ENCODE data around the gene DBI.

DBI gene

GRCh38 chr2:119405151-119405550 lies 38.4 kb downstream of the DBI start:
- Histone ChIP-seq H3K9ac (ENCODE audit: low read depth, low read length) (no peak overlapping the region), H3K27ac (ENCODE audit: low read length) (no peak overlapping the region), H3K9me3 (ENCODE audit: insufficient read depth, low read depth, low read length) (no peaks in the 10 kb centered on the region), H3K27me3 (ENCODE audit: insufficient read depth, low read length) (no peaks in the 10 kb centered on the region), H3K36me3 (ENCODE audit: insufficient read depth, low read depth, low read length) (no peaks in the 10 kb centered on the region), H3K4me3 (ENCODE audit: low read length) (no peak overlapping the region), H3K4me1 (ENCODE audit: insufficient read depth, low read length) (peaks cover 5% of the 10 kb centered on the region; the same call in 1 of the 2 replicates)

GRCh38 chr2:119407430-119408220 lies 40.8 kb downstream of the DBI start:
- no peaks in the 10 kb centered on the region for H3K27me3 ChIP-seq (ENCODE audit: insufficient read depth, low read length)
- no peaks in the 10 kb centered on the region for H3K9me3 ChIP-seq (ENCODE audit: insufficient read depth, low read depth, low read length)
- no peaks in the 10 kb centered on the region for H3K36me3 ChIP-seq (ENCODE audit: insufficient read depth, low read depth, low read length)
- H3K27ac ChIP-seq (ENCODE audit: low read length): no peak overlapping the region
- peaks cover 5% of the 10 kb centered on the region; the same call in 1 of the 2 replicates for H3K4me1 ChIP-seq (ENCODE audit: insufficient read depth, low read length)
- no peak overlapping the region for H3K4me3 ChIP-seq (ENCODE audit: low read length)
- no peak overlapping the region for H3K9ac ChIP-seq (ENCODE audit: low read depth, low read length)

GRCh38 chr2:119408221-119408619 lies 41.4 kb downstream of the DBI start:
- H3K9ac ChIP-seq (ENCODE audit: low read depth, low read length): no peak overlapping the region
- H3K27ac ChIP-seq (ENCODE audit: low read length): no peak overlapping the region
- peaks cover 5% of the 10 kb centered on the region; the same call in 1 of the 2 replicates for H3K4me1 ChIP-seq (ENCODE audit: insufficient read depth, low read length)
- H3K9me3 ChIP-seq (ENCODE audit: insufficient read depth, low read depth, low read length): no peaks in the 10 kb centered on the region
- no peak overlapping the region for H3K4me3 ChIP-seq (ENCODE audit: low read length)
- no peaks in the 10 kb centered on the region for H3K36me3 ChIP-seq (ENCODE audit: insufficient read depth, low read depth, low read length)
- no peaks in the 10 kb centered on the region for H3K27me3 ChIP-seq (ENCODE audit: insufficient read depth, low read length)

GRCh38 chr2:119409506-119409905 lies 42.7 kb downstream of the DBI start:
- Histone ChIP-seq H3K27ac (ENCODE audit: low read length) (no peak overlapping the region), H3K4me3 (ENCODE audit: low read length) (no peak overlapping the region), H3K9me3 (ENCODE audit: insufficient read depth, low read depth, low read length) (no peaks in the 10 kb centered on the region), H3K36me3 (ENCODE audit: insufficient read depth, low read depth, low read length) (no peaks in the 10 kb centered on the region), H3K4me1 (ENCODE audit: insufficient read depth, low read length) (peaks cover 5% of the 10 kb centered on the region; the same call in 1 of the 2 replicates), H3K9ac (ENCODE audit: low read depth, low read length) (no peak overlapping the region), H3K27me3 (ENCODE audit: insufficient read depth, low read length) (no peaks in the 10 kb centered on the region)

GRCh38 chr2:119414894-119415293 lies 48.1 kb downstream of the DBI start:
- Histone ChIP-seq H3K4me3 (ENCODE audit: low read length) (no peak overlapping the region), H3K27me3 (ENCODE audit: insufficient read depth, low read length) (no peaks in the 10 kb centered on the region), H3K27ac (ENCODE audit: low read length) (no peak overlapping the region), H3K9me3 (ENCODE audit: insufficient read depth, low read depth, low read length) (no peaks in the 10 kb centered on the region), H3K36me3 (ENCODE audit: insufficient read depth, low read depth, low read length) (no peaks in the 10 kb centered on the region), H3K9ac (ENCODE audit: low read depth, low read length) (no peak overlapping the region), H3K4me1 (ENCODE audit: insufficient read depth, low read length) (no peaks in the 10 kb centered on the region)

GRCh38 chr2:119415630-119416029 lies 48.9 kb downstream of the DBI start:
- Histone ChIP-seq H3K27ac (ENCODE audit: low read length) (no peak overlapping the region), H3K9me3 (ENCODE audit: insufficient read depth, low read depth, low read length) (peaks cover 7% of the 10 kb centered on the region; the same call in 1 of the 2 replicates), H3K36me3 (ENCODE audit: insufficient read depth, low read depth, low read length) (no peaks in the 10 kb centered on the region), H3K4me1 (ENCODE audit: insufficient read depth, low read length) (no peaks in the 10 kb centered on the region), H3K4me3 (ENCODE audit: low read length) (no peak overlapping the region), H3K27me3 (ENCODE audit: insufficient read depth, low read length) (no peaks in the 10 kb centered on the region), H3K9ac (ENCODE audit: low read depth, low read length) (no peak overlapping the region)

DNA sequence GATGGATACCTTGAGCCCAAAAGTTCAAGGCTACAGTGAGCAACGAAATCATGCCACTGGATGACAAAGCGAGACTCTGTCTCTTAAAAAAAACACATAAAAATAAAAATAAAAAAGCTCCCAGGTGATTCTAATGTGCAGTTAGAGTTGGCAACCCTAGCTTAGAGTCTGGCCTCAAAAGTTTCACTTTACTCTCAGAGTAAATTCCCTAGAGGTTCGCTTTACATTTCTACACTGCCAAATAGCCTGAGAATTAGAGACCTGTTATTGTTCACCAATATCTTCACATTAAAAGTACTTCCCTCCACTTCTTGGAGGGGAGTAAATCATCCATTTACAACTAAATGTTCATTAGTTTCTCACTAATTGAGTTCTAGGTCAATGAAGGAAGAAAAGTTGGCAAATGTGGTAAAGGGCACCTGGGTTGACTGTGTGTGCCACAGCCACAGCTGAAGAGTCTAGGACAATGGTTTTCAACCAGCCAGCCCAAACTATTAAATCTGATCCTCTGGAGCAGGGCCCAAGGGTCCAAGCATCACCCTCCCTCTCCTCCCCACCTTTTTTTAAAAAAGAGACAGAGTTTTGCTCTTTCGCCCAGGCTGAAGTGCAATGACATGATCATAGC lies 49.6 kb downstream of the DBI start:
- Histone ChIP-seq H3K27me3 (ENCODE audit: insufficient read depth, low read length) (no peaks in the 10 kb centered on the region), H3K4me3 (ENCODE audit: low read length) (no peak overlapping the region), H3K9me3 (ENCODE audit: insufficient read depth, low read depth, low read length) (peaks cover 15% of the 10 kb centered on the region), H3K9ac (ENCODE audit: low read depth, low read length) (no peak overlapping the region), H3K36me3 (ENCODE audit: insufficient read depth, low read depth, low read length) (no peaks in the 10 kb centered on the region), H3K4me1 (ENCODE audit: insufficient read depth, low read length) (no peaks in the 10 kb centered on the region), H3K27ac (ENCODE audit: low read length) (no peak overlapping the region)

DNA sequence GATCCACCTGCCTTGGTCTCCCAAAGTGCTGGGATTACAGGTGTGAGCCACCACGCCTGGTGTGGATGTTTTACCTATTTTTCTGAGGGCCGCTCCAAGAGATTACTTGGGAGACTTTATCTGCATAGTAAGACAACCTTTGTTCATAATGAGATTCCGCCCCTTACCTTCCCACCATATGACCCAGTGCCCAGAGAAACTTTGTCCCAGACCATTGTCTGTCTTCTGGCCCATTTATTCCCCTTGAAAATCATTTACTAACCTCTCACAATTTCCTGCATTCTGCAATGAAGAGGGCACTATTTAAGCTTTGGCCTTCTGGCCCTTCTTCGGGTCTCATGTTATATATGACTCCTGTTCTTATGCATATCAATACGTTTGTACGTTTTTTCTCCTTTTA lies 51.1 kb downstream of the DBI start:
- Histone ChIP-seq H3K27me3 (ENCODE audit: insufficient read depth, low read length) (no peaks in the 10 kb centered on the region), H3K4me3 (ENCODE audit: low read length) (no peak overlapping the region), H3K4me1 (ENCODE audit: insufficient read depth, low read length) (no peaks in the 10 kb centered on the region), H3K9me3 (ENCODE audit: insufficient read depth, low read depth, low read length) (peaks cover 23% of the 10 kb centered on the region), H3K36me3 (ENCODE audit: insufficient read depth, low read depth, low read length) (no peaks in the 10 kb centered on the region), H3K9ac (ENCODE audit: low read depth, low read length) (no peak overlapping the region), H3K27ac (ENCODE audit: low read length) (no peak overlapping the region)

GRCh38 chr2:119419065-119419464 lies 52.3 kb downstream of the DBI start:
- Histone ChIP-seq H3K4me1 (ENCODE audit: insufficient read depth, low read length) (no peaks in the 10 kb centered on the region), H3K27me3 (ENCODE audit: insufficient read depth, low read length) (no peaks in the 10 kb centered on the region), H3K4me3 (ENCODE audit: low read length) (no peak overlapping the region), H3K36me3 (ENCODE audit: insufficient read depth, low read depth, low read length) (no peaks in the 10 kb centered on the region), H3K27ac (ENCODE audit: low read length) (no peak overlapping the region), H3K9ac (ENCODE audit: low read depth, low read length) (no peak overlapping the region), H3K9me3 (ENCODE audit: insufficient read depth, low read depth, low read length) (peaks cover 23% of the 10 kb centered on the region)

DNA sequence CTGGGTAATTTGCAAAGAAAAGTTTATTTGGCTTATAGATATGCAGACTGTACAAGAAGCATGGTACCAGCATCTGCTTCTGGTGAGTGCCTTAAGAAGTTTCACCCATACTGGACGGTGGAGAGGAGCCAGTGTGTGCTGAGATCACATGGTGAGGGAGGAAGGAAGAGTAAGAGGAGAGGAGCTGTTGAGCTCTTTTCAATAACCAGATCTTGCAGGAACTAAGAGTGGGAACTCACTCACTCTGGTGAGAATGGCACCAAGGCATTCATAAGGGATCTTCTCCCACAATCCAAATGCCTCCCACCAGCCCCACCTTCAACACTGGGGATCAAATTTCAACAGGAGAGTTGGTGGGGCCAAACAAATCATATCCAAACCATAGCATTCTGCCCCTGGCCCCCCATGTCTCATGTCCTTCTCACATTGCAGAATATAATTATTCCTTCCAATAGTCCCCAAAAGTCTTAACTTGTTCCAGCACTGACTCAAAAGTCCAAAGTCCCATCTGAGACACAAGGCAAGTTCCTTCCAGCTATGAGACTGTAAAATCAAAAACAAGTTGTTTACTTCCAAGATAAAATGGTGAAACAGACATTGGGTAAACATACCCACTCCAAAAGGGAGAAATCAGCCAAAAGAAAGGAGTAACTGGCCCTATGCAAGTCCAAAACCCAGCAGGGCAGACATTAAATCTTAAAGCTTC lies 53.2 kb downstream of the DBI start:
- Histone ChIP-seq H3K27ac (ENCODE audit: low read length) (no peak overlapping the region), H3K9me3 (ENCODE audit: insufficient read depth, low read depth, low read length) (peaks cover 23% of the 10 kb centered on the region), H3K4me3 (ENCODE audit: low read length) (no peak overlapping the region), H3K4me1 (ENCODE audit: insufficient read depth, low read length) (no peaks in the 10 kb centered on the region), H3K27me3 (ENCODE audit: insufficient read depth, low read length) (no peaks in the 10 kb centered on the region), H3K36me3 (ENCODE audit: insufficient read depth, low read depth, low read length) (no peaks in the 10 kb centered on the region), H3K9ac (ENCODE audit: low read depth, low read length) (no peak overlapping the region)

DNA sequence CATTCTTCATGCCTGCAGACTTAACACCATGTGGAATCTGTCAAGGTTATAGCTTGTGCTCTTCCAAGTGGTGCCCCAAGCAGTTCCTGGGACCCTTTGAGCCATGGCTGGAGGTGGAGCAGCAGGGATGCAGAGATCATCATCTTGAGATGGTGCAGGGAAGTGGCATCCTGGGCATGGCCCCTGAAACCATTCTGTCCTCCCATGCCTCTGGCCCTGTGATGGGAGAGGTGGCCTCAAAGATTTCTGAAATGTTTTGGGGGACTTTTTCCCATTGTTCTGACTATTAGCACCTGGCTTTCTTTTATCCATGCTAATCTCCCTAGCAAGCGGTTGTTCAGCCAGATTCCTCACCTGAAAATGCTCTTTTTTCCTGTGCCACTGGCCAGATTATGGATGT lies 54.5 kb downstream of the DBI start:
- Histone ChIP-seq H3K4me3 (ENCODE audit: low read length) (no peak overlapping the region), H3K9me3 (ENCODE audit: insufficient read depth, low read depth, low read length) (peaks cover 23% of the 10 kb centered on the region), H3K27ac (ENCODE audit: low read length) (no peak overlapping the region), H3K9ac (ENCODE audit: low read depth, low read length) (no peak overlapping the region), H3K4me1 (ENCODE audit: insufficient read depth, low read length) (no peaks in the 10 kb centered on the region), H3K27me3 (ENCODE audit: insufficient read depth, low read length) (no peaks in the 10 kb centered on the region), H3K36me3 (ENCODE audit: insufficient read depth, low read depth, low read length) (no peaks in the 10 kb centered on the region)

DNA sequence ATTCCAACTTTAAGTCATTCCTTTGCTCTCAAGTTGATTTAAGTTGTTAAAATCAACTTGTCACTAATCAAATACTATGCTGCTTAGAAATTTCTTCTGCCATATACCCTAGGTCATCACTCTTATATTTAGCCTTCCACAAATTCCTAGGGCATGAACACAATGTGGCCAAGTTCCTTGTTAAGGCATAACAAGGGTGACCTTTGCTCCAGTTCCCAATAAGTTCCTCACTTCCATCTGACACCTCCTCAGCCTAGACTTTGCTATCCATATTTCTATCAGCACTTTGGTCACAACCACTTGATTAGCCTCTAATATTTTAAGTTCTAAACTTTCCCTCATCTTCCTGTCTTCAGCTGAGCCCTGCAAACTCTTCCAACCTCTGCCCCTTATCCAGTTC lies 55.0 kb downstream of the DBI start:
- H3K36me3 ChIP-seq (ENCODE audit: insufficient read depth, low read depth, low read length): no peaks in the 10 kb centered on the region
- no peak overlapping the region for H3K27ac ChIP-seq (ENCODE audit: low read length)
- no peaks in the 10 kb centered on the region for H3K27me3 ChIP-seq (ENCODE audit: insufficient read depth, low read length)
- no peak overlapping the region for H3K4me3 ChIP-seq (ENCODE audit: low read length)
- H3K9me3 ChIP-seq (ENCODE audit: insufficient read depth, low read depth, low read length): peaks cover 23% of the 10 kb centered on the region
- H3K9ac ChIP-seq (ENCODE audit: low read depth, low read length): no peak overlapping the region
- H3K4me1 ChIP-seq (ENCODE audit: insufficient read depth, low read length): no peaks in the 10 kb centered on the region
